ENCODE data around the gene CMIP.

CMIP gene

DNA sequence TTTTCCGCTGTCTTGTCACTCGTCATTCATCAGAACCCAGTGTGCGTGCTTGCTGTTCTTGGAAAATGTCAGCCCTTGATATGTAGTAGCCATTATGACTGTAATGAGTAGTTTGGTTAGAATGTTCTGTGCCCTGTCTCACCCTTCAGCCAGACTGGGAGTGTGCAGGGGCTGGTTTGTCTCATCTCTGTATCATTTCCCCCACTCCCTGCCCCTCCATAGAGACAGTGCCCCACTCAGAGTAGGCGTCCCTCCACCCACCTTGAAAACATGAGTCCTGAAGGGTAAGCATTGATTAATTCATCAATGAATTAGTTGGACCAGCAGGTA lies 197.5 kb downstream of the CMIP start:
- TF ChIP-seq, protein P1, sequence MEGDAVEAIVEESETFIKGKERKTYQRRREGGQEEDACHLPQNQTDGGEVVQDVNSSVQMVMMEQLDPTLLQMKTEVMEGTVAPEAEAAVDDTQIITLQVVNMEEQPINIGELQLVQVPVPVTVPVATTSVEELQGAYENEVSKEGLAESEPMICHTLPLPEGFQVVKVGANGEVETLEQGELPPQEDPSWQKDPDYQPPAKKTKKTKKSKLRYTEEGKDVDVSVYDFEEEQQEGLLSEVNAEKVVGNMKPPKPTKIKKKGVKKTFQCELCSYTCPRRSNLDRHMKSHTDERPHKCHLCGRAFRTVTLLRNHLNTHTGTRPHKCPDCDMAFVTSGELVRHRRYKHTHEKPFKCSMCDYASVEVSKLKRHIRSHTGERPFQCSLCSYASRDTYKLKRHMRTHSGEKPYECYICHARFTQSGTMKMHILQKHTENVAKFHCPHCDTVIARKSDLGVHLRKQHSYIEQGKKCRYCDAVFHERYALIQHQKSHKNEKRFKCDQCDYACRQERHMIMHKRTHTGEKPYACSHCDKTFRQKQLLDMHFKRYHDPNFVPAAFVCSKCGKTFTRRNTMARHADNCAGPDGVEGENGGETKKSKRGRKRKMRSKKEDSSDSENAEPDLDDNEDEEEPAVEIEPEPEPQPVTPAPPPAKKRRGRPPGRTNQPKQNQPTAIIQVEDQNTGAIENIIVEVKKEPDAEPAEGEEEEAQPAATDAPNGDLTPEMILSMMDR (IDR thresholded peaks at IDR 0.05; ENCODE audit: insufficient read depth, low read depth, low read length, missing control alignments): no peak
- no peak for DNase-seq (ENCODE audit: low read depth)
- H3K4me3 ChIP-seq (ENCODE audit: low read length): no peak overlapping the region

GRCh38 chr16:81642943-81643342 lies 198.3 kb downstream of the CMIP start:
- no peak for DNase-seq (ENCODE audit: low read depth)
- TF ChIP-seq, protein P1 (IDR thresholded peaks at IDR 0.05; ENCODE audit: insufficient read depth, low read depth, low read length, missing control alignments): no peak
- no peak overlapping the region for H3K4me3 ChIP-seq (ENCODE audit: low read length)

GRCh38 chr16:81645266-81645694 lies 200.7 kb downstream of the CMIP start:
- TF ChIP-seq, protein P1 (IDR thresholded peaks at IDR 0.05; ENCODE audit: insufficient read depth, low read depth, low read length, missing control alignments): no peak
- DNase-seq (ENCODE audit: low read depth): peak; percentile 95
- no peak overlapping the region for H3K4me3 ChIP-seq (ENCODE audit: low read length)

GRCh38 chr16:81645925-81646324 lies 201.3 kb downstream of the CMIP start:
- DNase-seq (ENCODE audit: low read depth): no peak
- TF ChIP-seq, protein P1 (IDR thresholded peaks at IDR 0.05; ENCODE audit: insufficient read depth, low read depth, low read length, missing control alignments): no peak
- H3K4me3 ChIP-seq (ENCODE audit: low read length): no peak overlapping the region

GRCh38 chr16:81646561-81646960 lies 202.0 kb downstream of the CMIP start:
- H3K4me3 ChIP-seq (ENCODE audit: low read length): no peak overlapping the region
- peak; percentile 61 for DNase-seq (ENCODE audit: low read depth)
- TF ChIP-seq, protein P1 (IDR thresholded peaks at IDR 0.05; ENCODE audit: insufficient read depth, low read depth, low read length, missing control alignments): no peak

- H3K4me3 ChIP-seq (ENCODE audit: low read length): no peak overlapping the region
- TF ChIP-seq, protein P1 (IDR thresholded peaks at IDR 0.05; ENCODE audit: insufficient read depth, low read depth, low read length, missing control alignments): no peak
- peak; percentile 92 for DNase-seq (ENCODE audit: low read depth)
These were observed 202.9 kb downstream of the CMIP start for GRCh38 chr16:81647527-81647926.

DNA sequence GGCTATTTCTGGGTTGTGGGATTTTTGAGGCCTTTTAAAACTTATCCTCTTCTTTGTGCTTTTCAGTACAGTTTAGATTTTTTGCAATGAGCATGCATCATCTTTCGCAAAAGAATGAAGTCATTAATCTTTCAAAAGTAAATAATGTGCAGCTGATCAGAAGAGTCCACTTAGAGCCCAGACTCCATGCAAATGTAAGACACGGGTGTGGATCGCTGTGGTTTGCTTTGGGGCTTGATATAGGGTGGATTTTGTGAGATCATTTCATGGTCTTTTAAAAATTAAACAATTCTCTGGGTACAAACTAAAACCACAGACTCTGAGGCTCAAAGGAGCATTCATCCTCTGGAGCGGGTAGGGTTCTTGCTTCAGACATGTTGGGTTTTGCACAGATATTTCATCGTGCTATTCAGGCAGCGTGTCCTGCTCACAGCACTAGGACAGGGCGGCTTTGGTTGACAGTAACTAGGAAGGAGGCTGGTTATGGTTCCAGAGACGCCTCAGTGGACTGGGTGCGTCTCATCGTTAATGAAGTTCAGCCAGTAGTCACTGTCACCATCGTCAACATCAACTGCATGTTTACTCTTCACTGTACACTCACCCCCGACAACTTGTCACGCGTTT lies 205.1 kb downstream of the CMIP start:
- H3K4me3 ChIP-seq (ENCODE audit: low read length): no peak overlapping the region
- TF ChIP-seq, protein P1 (IDR thresholded peaks at IDR 0.05; ENCODE audit: insufficient read depth, low read depth, low read length, missing control alignments): no peak
- DNase-seq (ENCODE audit: low read depth): no peak
